H1 (cell line): ENCODE measurements around the gene TGFA. TPM values are rescaled to one million over a fixed set of nuclear protein-coding genes. Genes with fewer than 3 reads are reported as not detected.

ENCODE experiments used
- CTCF ChIA-PET: fragments of 300-600 bp; sonication (Branson Sonifier 250); formaldehyde crosslinking; loops from one replicate; lab custom pipeline; 2021; ENCODE audit not compliant: partially characterized antibody; lab: Charles Lee
- POLR2A ChIA-PET: fragments of 300-600 bp; sonication (Branson Sonifier 250); formaldehyde crosslinking; loops from one replicate; lab custom pipeline; 2021; ENCODE audit warnings: inconsistent platforms; ENCODE audit not compliant: partially characterized antibody; lab: Charles Lee
- DNase-seq, 2 experiments: peaks; one replicate each; pipeline versions ENCODE4 v3.0.0 to v3.0.0-alpha.2; 2010 to 2022; ENCODE audit warnings: low spot score in 2 of 2, low read depth in 1 of 2, mixed read lengths in 1 of 2
- FAIRE-seq: peaks from 2 replicates; lab custom pipeline; 2011; peaks lifted over from hg19 to GRCh38; lab: Jason Lieb, UNC
- H2AFZ ChIP-seq: 2 replicates; pipeline ENCODE4 v1.8.1; 2012; ENCODE audit warnings: low read length, inconsistent platforms
- H2AK5ac ChIP-seq: 2 replicates; pipeline ENCODE4 v1.6.1; 2013; ENCODE audit warnings: low read depth, low read length
- H2BK120ac ChIP-seq: replicated peaks from 2 replicates; pipeline ENCODE3; 2013; ENCODE audit warnings: low read depth, low read length, inconsistent platforms
- H2BK12ac ChIP-seq: 2 replicates; pipeline ENCODE4 v1.6.1; 2013; ENCODE audit warnings: low read depth, low read length
- H2BK15ac ChIP-seq: 2 replicates; pipeline ENCODE4 v1.6.1; 2013; ENCODE audit warnings: low read length
- H2BK20ac ChIP-seq: 2 replicates; pipeline ENCODE4 v1.6.1; 2013; ENCODE audit warnings: low read length
- H2BK5ac ChIP-seq: 2 replicates; pipeline ENCODE4 v1.6.1; 2013; ENCODE audit warnings: low read depth, low read length
- H3K14ac ChIP-seq: 2 replicates; pipeline ENCODE4 v1.6.1; 2013; ENCODE audit warnings: inconsistent platforms; ENCODE audit not compliant: insufficient read length
- H3K18ac ChIP-seq: 2 replicates; pipeline ENCODE4 v1.6.1; 2013; ENCODE audit warnings: low read length; ENCODE audit errors: extremely low read depth
- H3K23ac ChIP-seq: 2 replicates; pipeline ENCODE4 v1.6.1; 2013; ENCODE audit warnings: inconsistent platforms; ENCODE audit not compliant: insufficient read length
- H3K23me2 ChIP-seq: 2 replicates; pipeline ENCODE4 v1.6.1; 2013; ENCODE audit warnings: low read depth, low read length
- H3K27ac ChIP-seq: 2 replicates; pipeline ENCODE4 v1.6.1; 2011; ENCODE audit warnings: low read depth, low read length, inconsistent platforms
- H3K27me3 ChIP-seq, 4 experiments: replicated peaks in 1 of 4; 1 replicate in 1 of 4; 2 replicates in 3 of 4; pipeline versions ENCODE4 v1.6.1 to v1.8.1; 2011 to 2013; ENCODE audit warnings: low read length in 3 of 4, mild to moderate bottlenecking in 3 of 4, inconsistent platforms in 2 of 4, mixed read lengths in 2 of 4, moderate library complexity in 1 of 4; ENCODE audit not compliant: control insufficient read depth in 3 of 4, insufficient read depth in 3 of 4; ENCODE audit errors: extremely low read depth in 1 of 4
- H3K36me3 ChIP-seq, 4 experiments: 2 replicates each; pipeline versions ENCODE4 v1.6.1 to v1.8.1; 2011 to 2013; ENCODE audit warnings: mild to moderate bottlenecking in 4 of 4, low read length in 3 of 4, moderate library complexity in 2 of 4, control low read depth in 1 of 4, inconsistent platforms in 1 of 4; ENCODE audit not compliant: insufficient read depth in 4 of 4, control insufficient read depth in 2 of 4
- H3K4ac ChIP-seq: replicated peaks from 2 replicates; pipeline ENCODE3; 2013; ENCODE audit warnings: low read length, low read depth, mixed read lengths, inconsistent platforms; ENCODE audit not compliant: insufficient read length
- H3K4me1 ChIP-seq, 4 experiments: replicated peaks in 1 of 4; 1 replicate in 1 of 4; 2 replicates in 3 of 4; pipeline versions ENCODE4 v1.6.1 to v1.8.1; 2011 to 2013; ENCODE audit warnings: low read length in 3 of 4, inconsistent platforms in 2 of 4, mixed read lengths in 1 of 4; ENCODE audit not compliant: insufficient read depth in 4 of 4, control insufficient read depth in 3 of 4
- H3K4me2 ChIP-seq, 2 experiments: 2 replicates each; pipeline versions ENCODE4 v1.6.1 to v1.8.1; 2011 to 2013; ENCODE audit warnings: low read depth in 2 of 2, low read length in 2 of 2, control low read depth in 1 of 2, inconsistent platforms in 1 of 2, mild to moderate bottlenecking in 1 of 2; ENCODE audit not compliant: insufficient read depth in 1 of 2
- H3K4me3 ChIP-seq, 4 experiments: fragments of 200-600, 300-600 bp in 1 of 4; sonication (generic), shearing (Covaris generic), sonication (Bioruptor Twin) in 1 of 4; 2 replicates each; pipeline versions ENCODE4 v1.5.1 to v1.8.1; 2011 to 2016; ENCODE audit warnings: low read length in 4 of 4, low read depth in 3 of 4, control low read depth in 2 of 4, inconsistent platforms in 2 of 4, mild to moderate bottlenecking in 2 of 4, mixed read lengths in 1 of 4, moderate library complexity in 1 of 4; ENCODE audit not compliant: insufficient read depth in 2 of 4; ENCODE audit errors: extremely low read depth in 1 of 4
- H3K56ac ChIP-seq: replicated peaks from 2 replicates; pipeline ENCODE3; 2013; ENCODE audit warnings: low read depth, mild to moderate bottlenecking, mixed read lengths, low read length, inconsistent platforms; ENCODE audit not compliant: insufficient read length
- H3K79me1 ChIP-seq: 2 replicates; pipeline ENCODE4 v1.6.1; 2013; ENCODE audit warnings: low read depth, low read length, control low read depth
- H3K79me2 ChIP-seq, 2 experiments: 2 replicates each; pipeline versions ENCODE4 v1.6.1 to v1.8.1; 2012 to 2013; ENCODE audit warnings: low read length in 2 of 2, mild to moderate bottlenecking in 2 of 2, inconsistent platforms in 1 of 2; ENCODE audit not compliant: insufficient read depth in 2 of 2, control insufficient read depth in 1 of 2
- H3K9ac ChIP-seq, 4 experiments: replicated peaks in 1 of 4; 1 replicate in 1 of 4; 2 replicates in 3 of 4; pipeline versions ENCODE4 v1.6.1 to v1.8.1; 2011 to 2013; ENCODE audit warnings: low read depth in 3 of 4, low read length in 3 of 4, control low read depth in 2 of 4, mild to moderate bottlenecking in 2 of 4, moderate library complexity in 2 of 4, inconsistent platforms in 1 of 4; ENCODE audit errors: extremely low read depth in 1 of 4
- H3K9me3 ChIP-seq, 2 experiments: 2 replicates each; pipeline versions ENCODE4 v1.6.1 to v1.8.1; 2012 to 2013; ENCODE audit warnings: mild to moderate bottlenecking in 2 of 2, moderate library complexity in 2 of 2, control low read depth in 1 of 2, inconsistent platforms in 1 of 2, low read depth in 1 of 2, low read length in 1 of 2, mixed read lengths in 1 of 2; ENCODE audit not compliant: insufficient read depth in 2 of 2
- H4K20me1 ChIP-seq, 2 experiments: replicated peaks in 1 of 2; 2 replicates each; pipeline versions ENCODE3 to v1.8.1; 2011 to 2013; ENCODE audit warnings: inconsistent platforms in 2 of 2, low read length in 2 of 2, mild to moderate bottlenecking in 1 of 2; ENCODE audit not compliant: insufficient read depth in 2 of 2, control insufficient read depth in 1 of 2
- H4K5ac ChIP-seq: 2 replicates; pipeline ENCODE4 v1.6.1; 2013; ENCODE audit warnings: low read length, low read depth, mixed read lengths, inconsistent platforms; ENCODE audit not compliant: insufficient read length
- H4K8ac ChIP-seq: 2 replicates; pipeline ENCODE4 v1.8.0; 2013; ENCODE audit warnings: mild to moderate bottlenecking, moderate library complexity, low read length, inconsistent platforms; ENCODE audit not compliant: insufficient read depth; ENCODE audit errors: extremely low read depth
- H4K91ac ChIP-seq: replicated peaks from 2 replicates; pipeline ENCODE3; 2013; ENCODE audit warnings: low read length, mixed read lengths, inconsistent platforms; ENCODE audit not compliant: insufficient read length
- ATF2 ChIP-seq: IDR thresholded peaks from 2 replicates; pipeline ENCODE4 v1.6.1; 2012; ENCODE audit warnings: low read length, inconsistent platforms
- BCL11A ChIP-seq, 2 experiments: IDR thresholded peaks; one replicate each; pipeline ENCODE4 v1.6.1; 2011; ENCODE audit warnings: low read depth in 2 of 2, low read length in 2 of 2, mild to moderate bottlenecking in 2 of 2
- CHD2 ChIP-seq: IDR thresholded peaks from 2 replicates; pipeline ENCODE4 v1.6.1; 2012; ENCODE audit warnings: low read length, improper control_type of control experiment
- EP300 ChIP-seq, 2 experiments: IDR thresholded peaks; 1 replicate in 1 of 2; 2 replicates in 1 of 2; pipeline ENCODE4 v1.6.1; 2011 to 2012; ENCODE audit warnings: low read depth in 2 of 2, low read length in 2 of 2, mild to moderate bottlenecking in 2 of 2, borderline replicate concordance in 1 of 2, inconsistent platforms in 1 of 2, moderate library complexity in 1 of 2
- FOSL1 ChIP-seq: IDR thresholded peaks from 2 replicates; pipeline ENCODE4 v1.6.1; 2011; ENCODE audit warnings: mild to moderate bottlenecking, low read depth, low read length, moderate library complexity; ENCODE audit not compliant: insufficient read depth
- KDM5A ChIP-seq: fragments of 200-600 bp; IDR thresholded peaks from 2 replicates; pipeline ENCODE4 v1.7.1; 2012; ENCODE audit warnings: mild to moderate bottlenecking, low read length, inconsistent platforms, mixed read lengths
- NANOG ChIP-seq: IDR thresholded peaks from 2 replicates; pipeline ENCODE4 v1.6.1; 2011; ENCODE audit warnings: low read length, low read depth, mild to moderate bottlenecking, inconsistent platforms; ENCODE audit not compliant: insufficient read depth, poor library complexity, severe bottlenecking
- RBBP5 ChIP-seq: IDR thresholded peaks from 2 replicates; pipeline ENCODE4 v1.7.1; 2012; ENCODE audit warnings: low read depth, mild to moderate bottlenecking, inconsistent platforms, low read length, moderate library complexity, borderline replicate concordance
- RFX5 ChIP-seq: IDR thresholded peaks from 2 replicates; pipeline ENCODE4 v1.6.1; 2011; ENCODE audit warnings: low read depth, low read length, improper control_type of control experiment, borderline replicate concordance
- SAP30 ChIP-seq: fragments of 300-600 bp; sonication (generic); IDR thresholded peaks from 2 replicates; pipeline ENCODE4 v1.7.1; 2012; ENCODE audit warnings: low read length, moderate library complexity, mild to moderate bottlenecking, inconsistent platforms; ENCODE audit not compliant: insufficient read depth, insufficient replicate concordance
- TAF7 ChIP-seq: optimal IDR thresholded peaks from 2 replicates; pipeline ENCODE3; 2011; ENCODE audit warnings: low read depth, mild to moderate bottlenecking, inconsistent platforms, low read length, moderate library complexity, borderline replicate concordance
- TEAD4 ChIP-seq: IDR thresholded peaks from 2 replicates; pipeline ENCODE4 v1.6.1; 2012; ENCODE audit warnings: low read depth, low read length, inconsistent platforms, mixed read lengths
- WGBS, 2 experiments: shearing (Covaris generic) in 1 of 2; methylation state at CpG; one replicate each; pipeline versions ENCODE4 v1.1.6 to v1.1.7; 2013 to 2015; ENCODE audit warnings: low lambda C conversion rate in 2 of 2, mixed read lengths in 2 of 2, inconsistent platforms in 1 of 2, low coverage in 1 of 2, missing lambda C conversion rate in 1 of 2; ENCODE audit not compliant: insufficient replicate concordance in 2 of 2, insufficient coverage in 1 of 2, insufficient read length in 1 of 2; ENCODE audit errors: extremely low coverage in 1 of 2, missing lambda C conversion rate in 1 of 2; 5-methylcytosine and 5-hydroxymethylcytosine counted together
- polyA plus RNA-seq, 7 experiments: library from polyadenylated mRNA; depleted of rRNA in 3 of 7; stranded (reverse) in 5 of 7; unstranded in 2 of 7; fragments of >200 nt in 5 of 7; fragments of 200-250 nt in 2 of 7; gene quantifications; 1 replicate in 5 of 7; 2 replicates in 1 of 7; 4 replicates in 1 of 7; pipeline versions ENCODE4 v1.2.1 to v1.2.3, GENCODE V29; 2011 to 2013; ENCODE audit warnings: missing spikeins in 2 of 7, mixed read lengths in 2 of 7
- total RNA-seq: library from RNA; stranded (reverse); fragmentation: NEBNext Ultra II Directional; extraction: Animal tissue kit (Norgen Biotek cat#: 25700); gene quantifications from 2 replicates; pipeline ENCODE4 v1.2.1, GENCODE V29; 2021

The TGFA gene
- total and polyA plus RNA-seq, 2 of the 8 experiments (the other 6 are each of a cell fraction or from before 2014, with no cell fraction given) = 1.8 to 3.7 TPM

- Histone ChIP-seq H2BK120ac (no peak overlapping the region), H2AK5ac (no peak overlapping the region), H3K79me2 (no peaks in the 10 kb centered on the region), H3K9ac (no peak overlapping the region), H2BK12ac (no peak overlapping the region), H2BK5ac (no peak overlapping the region), H4K91ac (no peak overlapping the region), H3K27ac (no peak overlapping the region), H4K5ac (no peak overlapping the region), H3K27me3 (peaks cover 0 to 4% (median 2%) of the 10 kb centered on the region in 4 experiments; a peak in 2 of 7 replicates), H3K79me1 (no peaks in the 10 kb centered on the region), H3K23ac (no peak overlapping the region), H2BK20ac (no peak overlapping the region), H3K4me2 (no peak overlapping the region), H2AFZ (no peak overlapping the region), H4K8ac (no peak overlapping the region), H3K4me3 (no peak overlapping the region), H3K4ac (no peak overlapping the region), H3K23me2 (no peaks in the 10 kb centered on the region), H3K14ac (no peak overlapping the region), H3K9me3 (no peaks in the 10 kb centered on the region), H3K36me3 (no peaks in the 10 kb centered on the region), H4K20me1 (no peaks in the 10 kb centered on the region), H3K18ac (no peak overlapping the region), H3K4me1 (no peaks in the 10 kb centered on the region), H3K56ac (no peak overlapping the region), H2BK15ac (no peak overlapping the region)
- CTCF ChIA-PET = interaction anchor here (1.0 to 6.8 kb wide), 3 partner anchors 24 to 99 kb away, joined by 3 to 33 read pairs (median 3); no protein-coding TSS in a partner anchor
- POLR2A ChIA-PET = no interaction called here
- FAIRE-seq (no peak), DNase-seq (no peak)
- 87% methylated on average over 2 of the region's 2 CpGs; no CpG with 5 or more reads in 1 of the 2 experiments for WGBS, 2 experiments
- no peak for TF ChIP-seq TAF7
- no peak for TF ChIP-seq ATF2
- TF ChIP-seq SAP30 = no peak
- no peak for TF ChIP-seq RBBP5
- TF ChIP-seq NANOG = no peak
- TF ChIP-seq KDM5A = no peak
- no peak for TF ChIP-seq CHD2
- no peak for TF ChIP-seq RFX5
- no peak for TF ChIP-seq TEAD4
- TF ChIP-seq FOSL1 = no peak
- no peak for TF ChIP-seq EP300 (IDR thresholded peaks at IDR 0.05; ENCODE audit: borderline replicate concordance in 1 of 2, low read depth in 2 of 2, low read length in 2 of 2)
- TF ChIP-seq BCL11A (IDR thresholded peaks at IDR 0.05; ENCODE audit: low read depth in 2 of 2, low read length in 2 of 2) = no peak
These were observed 6.4 kb upstream of the TGFA start for GRCh38 chr2:70560040-70560439.
